ENCODE results near the gene ACOX2.

- TF ChIP-seq CTCF (conservative IDR thresholded peaks at IDR 0.05) = no peak
- TF ChIP-seq EZH2 (IDR thresholded peaks at IDR 0.05; ENCODE audit: low read depth) = no peak
Observed at GRCh38 chr3:58573640-58574039, 36.6 kb upstream of the ACOX2 start.
